K562 (cell line): ENCODE results near the gene GPR68. TPM values are rescaled to one million over a fixed set of nuclear protein-coding genes. Genes with fewer than 3 reads are reported as not detected.

ENCODE experiments used
- ARNT ChIP-seq, 2 experiments: fragments of 450-650 bp; IDR thresholded peaks; 2 replicates each; pipeline ENCODE4 v1.6.1; 2016; ENCODE audit warnings: mild to moderate bottlenecking in 1 of 2
- ATF1 ChIP-seq, 2 experiments: fragments of 450-650 bp in 1 of 2; IDR thresholded peaks; 2 replicates each; pipeline ENCODE4 v1.6.1; 2016; ENCODE audit warnings: missing compliant biosample characterization in 1 of 2, missing genetic modification characterization in 1 of 2
- FOXO4 ChIP-seq: fragments of 450-650 bp; formaldehyde crosslinking; IDR thresholded peaks from 2 replicates; pipeline ENCODE4 v1.4.0; 2020; ENCODE audit warnings: mild to moderate bottlenecking, moderate library complexity
- KHSRP ChIP-seq: fragments of 450-650 bp; IDR thresholded peaks from 2 replicates; pipeline ENCODE4 v1.6.1; 2017
- MTA3 ChIP-seq: fragments of 450-650 bp; formaldehyde crosslinking; IDR thresholded peaks from 2 replicates; pipeline ENCODE4 v1.6.1; 2017; ENCODE audit warnings: mild to moderate bottlenecking, borderline replicate concordance
- NR3C1 ChIP-seq: sonication (generic); formaldehyde crosslinking; IDR thresholded peaks from 2 replicates; pipeline ENCODE4 v1.8.1; 2022; ENCODE audit warnings: missing genetic modification reagents
- NR4A1 ChIP-seq, 2 experiments: fragments of 250-450 bp in 1 of 2; fragments of 450-650 bp in 1 of 2; sonication (Bioruptor Pico) in 1 of 2; IDR thresholded peaks; 2 replicates each; pipeline versions ENCODE4 v1.4.0 to v1.6.1; 2016 to 2020; ENCODE audit warnings: mild to moderate bottlenecking in 2 of 2, missing compliant biosample characterization in 1 of 2, missing genetic modification characterization in 1 of 2, moderate library complexity in 1 of 2
- POLR2G ChIP-seq: fragments of 200-400 bp; formaldehyde crosslinking; IDR thresholded peaks from 2 replicates; pipeline ENCODE4 v1.6.1; 2017; ENCODE audit warnings: low read depth, mild to moderate bottlenecking, antibody characterized with exemption, low read length, moderate library complexity
- PTBP1 ChIP-seq: fragments of 200-400 bp; formaldehyde crosslinking; IDR thresholded peaks from 2 replicates; pipeline ENCODE4 v1.6.1; 2017; ENCODE audit warnings: low read depth, low read length
- SMARCC2 ChIP-seq: fragments of 450-650 bp; IDR thresholded peaks from 2 replicates; pipeline ENCODE4 v1.6.1; 2017; ENCODE audit warnings: antibody characterized with exemption, moderate library complexity, mild to moderate bottlenecking, low read depth
- SNAPC5 ChIP-seq: fragments of 250-450 bp; sonication (Bioruptor Pico); IDR thresholded peaks from 2 replicates; pipeline ENCODE4 v1.8.0; 2021; ENCODE audit warnings: moderate library complexity, mild to moderate bottlenecking, inconsistent platforms
- SPI1 ChIP-seq: IDR thresholded peaks from 2 replicates; pipeline ENCODE4 v1.6.1; 2011; ENCODE audit warnings: low read depth, low read length, control low read depth, borderline replicate concordance
- ZNF224 ChIP-seq: sonication (generic); formaldehyde crosslinking; IDR thresholded peaks from 2 replicates; pipeline ENCODE4 v1.8.0; 2022; ENCODE audit warnings: mild to moderate bottlenecking, missing genetic modification reagents
- polyA plus RNA-seq, 8 experiments: library from polyadenylated mRNA; depleted of rRNA in 4 of 8; stranded (reverse) in 5 of 8; unstranded in 3 of 8; fragments of >200 nt; fragmentation: Nextera tagmentation in 2 of 8; fragmentation: Illumina TruSeq in 1 of 8; extraction: Ambion mirVana in 2 of 8; extraction: Trizol in 1 of 8; gene quantifications; 2 replicates each; pipeline versions ENCODE4 v1.2.1 to v1.2.3, GENCODE V29; 2011 to 2014; ENCODE audit warnings: inconsistent platforms in 1 of 8, missing spikeins in 1 of 8
- total RNA-seq, 7 experiments: library from RNA; depleted of rRNA in 6 of 7; stranded (reverse); fragments of >200 nt in 6 of 7; fragmentation: Illumina TruSeq in 2 of 7; extraction: Trizol in 2 of 7; gene quantifications; 2 replicates each; pipeline versions ENCODE4 v1.2.1 to v1.2.3, GENCODE V29; 2011 to 2021; ENCODE audit warnings: low replicate concordance in 1 of 7
- TF ChIP-seq, protein P1 (sequence below), 2 experiments: IDR thresholded peaks; 2 replicates each; pipeline ENCODE4 v1.6.1; 2011; ENCODE audit warnings: borderline replicate concordance in 1 of 2, control low read depth in 1 of 2, low read depth in 1 of 2, low read length in 1 of 2, mild to moderate bottlenecking in 1 of 2, mixed read lengths in 1 of 2, moderate library complexity in 1 of 2; ENCODE audit not compliant: insufficient read depth in 1 of 2, insufficient read length in 1 of 2, poor library complexity in 1 of 2, severe bottlenecking in 1 of 2; ENCODE audit errors: extremely low read depth in 1 of 2

GPR68 gene
- total and polyA plus RNA-seq, 9 of the 15 experiments (the other 6 are each of a cell fraction or from before 2014, with no cell fraction given), result 0.41 to 9.4 (median 3.7) TPM

GRCh38 chr14:91263329-91263728 lies 18.8 kb upstream of the GPR68 start (continued):
- TF ChIP-seq ATF1 (CRISPR knock-in tag; IDR thresholded peaks at IDR 0.05) (no peak), ATF1 (tag; IDR thresholded peaks at IDR 0.05) (no peak), FOXO4 (CRISPR knock-in tag) (no peak), MTA3 (no peak), SMARCC2 (no peak), ARNT (IDR thresholded peaks at IDR 0.05) (no peak), NR3C1 (no peak), SPI1 (no peak), PTBP1 (0 out of 2 replicates have a peak, but pooled peaks have one; percentile 53), POLR2G (no peak), NR4A1 (CRISPR knock-in tag; IDR thresholded peaks at IDR 0.05) (no peak), NR4A1 (tag; IDR thresholded peaks at IDR 0.05) (no peak), KHSRP (no peak), ZNF224 (CRISPR knock-in tag) (no peak), SNAPC5 (CRISPR knock-in tag) (no peak)
- TF ChIP-seq, protein P1, sequence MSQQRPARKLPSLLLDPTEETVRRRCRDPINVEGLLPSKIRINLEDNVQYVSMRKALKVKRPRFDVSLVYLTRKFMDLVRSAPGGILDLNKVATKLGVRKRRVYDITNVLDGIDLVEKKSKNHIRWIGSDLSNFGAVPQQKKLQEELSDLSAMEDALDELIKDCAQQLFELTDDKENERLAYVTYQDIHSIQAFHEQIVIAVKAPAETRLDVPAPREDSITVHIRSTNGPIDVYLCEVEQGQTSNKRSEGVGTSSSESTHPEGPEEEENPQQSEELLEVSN (IDR thresholded peaks at IDR 0.05; ENCODE audit: borderline replicate concordance in 1 of 2, extremely low read depth in 1 of 2, insufficient read depth in 1 of 2, insufficient read length in 1 of 2, low read depth in 1 of 2, low read length in 1 of 2, poor library complexity in 1 of 2, severe bottlenecking in 1 of 2), result peak in 1 of 2 experiments; percentile 42
